ENCODE measurements around the gene NFATC4.
A peak's percentile ranks its signal among the peaks of the same experiment; 100 is the strongest.
"Not testable (repeated sequence)": the region's sequence is repeated elsewhere in the genome, so short reads cannot be mapped to it uniquely, and the experiment has no call there.

The NFATC4 gene

GRCh38 chr14:24368562-24369252, 723 bp downstream of the NFATC4 start:
- DNase-seq, result peak; percentile 32

GRCh38 chr14:24369463-24369862, 1.5 kb downstream of the NFATC4 start:
- DNase-seq, result no peak

- DNase-seq, result no peak
Measured at GRCh38 chr14:24369907-24370687, 2.1 kb downstream of the NFATC4 start.

- DNase-seq, result no peak
Measured at GRCh38 chr14:24370748-24371147, 2.8 kb downstream of the NFATC4 start.

GRCh38 chr14:24371605-24372004, 3.6 kb downstream of the NFATC4 start:
- DNase-seq, result not testable (repeated sequence)

GRCh38 chr14:24372701-24373416, 4.9 kb downstream of the NFATC4 start:
- DNase-seq, result no peak

- no peak for DNase-seq
Measured at GRCh38 chr14:24376448-24377070, 8.6 kb downstream of the NFATC4 start.

GRCh38 chr14:24377126-24377525, 9.1 kb downstream of the NFATC4 start:
- no peak for DNase-seq

- DNase-seq, result no peak
Measured at GRCh38 chr14:24377657-24378056, 9.7 kb downstream of the NFATC4 start.

GRCh38 chr14:24378327-24378726, 10.3 kb downstream of the NFATC4 start:
- no peak for DNase-seq

- no peak for DNase-seq
Measured at GRCh38 chr14:24378981-24379906, 11.3 kb downstream of the NFATC4 start.

GRCh38 chr14:24379907-24380730, 12.1 kb downstream of the NFATC4 start:
- no peak for DNase-seq

- DNase-seq, result no peak
Measured at GRCh38 chr14:24381363-24382063, 13.5 kb downstream of the NFATC4 start.

GRCh38 chr14:24382064-24382371, 14.0 kb downstream of the NFATC4 start:
- DNase-seq, result no peak

GRCh38 chr14:24384169-24384568, 16.2 kb downstream of the NFATC4 start:
- DNase-seq, result no peak

GRCh38 chr14:24385524-24385923, 17.5 kb downstream of the NFATC4 start:
- DNase-seq, result no peak

GRCh38 chr14:24387009-24387345, 19.0 kb downstream of the NFATC4 start:
- DNase-seq, result no peak

- not testable (repeated sequence) for DNase-seq
Measured at GRCh38 chr14:24387579-24387978, 19.6 kb downstream of the NFATC4 start.

- DNase-seq, result no peak
Measured at GRCh38 chr14:24388474-24389179, 20.6 kb downstream of the NFATC4 start.

GRCh38 chr14:24389226-24389848, 21.4 kb downstream of the NFATC4 start:
- DNase-seq, result no peak
